HS-5 (cell line): ENCODE results near the gene MACROD2.

ENCODE experiments used
- DNase-seq: peaks from one replicate; pipeline ENCODE4 v3.0.0-alpha.2; 2012; ENCODE audit warnings: low read depth

MACROD2 gene

DNA sequence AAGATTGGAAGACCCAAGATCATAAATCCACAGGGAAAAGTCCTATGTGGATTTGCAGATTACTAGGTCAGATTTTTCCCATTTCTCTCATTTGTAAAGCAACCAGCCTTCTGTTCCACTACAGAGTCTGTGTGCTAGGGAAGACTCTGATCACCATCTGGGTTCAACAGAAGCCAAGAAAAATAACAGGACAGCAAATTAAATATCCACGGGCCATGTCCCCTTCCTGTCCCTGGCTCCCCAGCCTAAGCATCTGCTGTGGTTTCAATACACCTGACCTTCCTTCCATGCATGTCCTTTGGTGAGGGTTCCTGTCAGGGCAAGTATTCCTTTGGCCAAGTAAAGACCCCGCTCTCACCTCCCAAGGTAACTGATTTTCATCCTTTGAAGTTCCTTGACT, 2019.1 kb downstream of the MACROD2 start:
- DNase-seq, result no peak

GRCh38 chr20:16017656-16018055, 2022.3 kb downstream of the MACROD2 start:
- no peak for DNase-seq

DNA sequence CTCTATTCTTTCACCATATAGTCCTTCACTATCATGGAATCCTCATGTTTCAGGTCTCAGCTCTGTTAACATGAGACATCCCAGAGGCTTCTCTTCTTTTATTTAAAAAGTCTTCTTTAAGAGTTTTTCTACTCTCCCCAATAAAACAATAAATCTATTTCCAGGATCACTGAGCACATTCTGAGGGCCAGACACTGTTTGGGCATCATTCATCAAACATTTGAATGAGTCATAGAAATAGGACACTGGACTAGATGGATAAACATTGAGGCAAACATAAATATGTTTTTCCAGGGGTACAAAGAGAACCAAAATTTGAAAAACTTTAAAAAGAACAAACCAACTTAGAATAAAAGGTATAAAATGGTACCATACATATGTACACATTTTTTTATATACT, 2023.6 kb downstream of the MACROD2 start:
- no peak for DNase-seq

DNA sequence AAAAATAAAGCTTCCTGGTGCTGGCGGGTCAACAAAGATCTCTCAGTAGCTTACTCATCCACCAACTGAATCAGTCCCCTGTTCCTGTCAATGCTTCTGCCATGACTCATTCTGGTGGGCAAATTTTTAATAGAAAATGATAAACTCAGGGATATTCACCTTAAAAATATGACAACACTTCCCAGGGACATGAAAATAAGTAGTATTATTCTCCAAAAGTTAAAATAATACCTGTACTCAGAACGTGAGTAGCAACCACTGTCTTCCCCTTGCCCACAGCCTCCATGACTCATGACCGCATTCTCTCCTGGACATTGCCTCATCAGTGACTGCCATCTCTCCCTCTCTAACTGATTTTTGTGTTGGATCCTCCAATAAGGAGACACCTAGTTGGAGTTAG, 2025.7 kb downstream of the MACROD2 start:
- DNase-seq, result peak; percentile 86

GRCh38 chr20:16025084-16025483, 2029.8 kb downstream of the MACROD2 start:
- no peak for DNase-seq

- no peak for DNase-seq
Measured at GRCh38 chr20:16027686-16028085, 2032.4 kb downstream of the MACROD2 start.

DNA sequence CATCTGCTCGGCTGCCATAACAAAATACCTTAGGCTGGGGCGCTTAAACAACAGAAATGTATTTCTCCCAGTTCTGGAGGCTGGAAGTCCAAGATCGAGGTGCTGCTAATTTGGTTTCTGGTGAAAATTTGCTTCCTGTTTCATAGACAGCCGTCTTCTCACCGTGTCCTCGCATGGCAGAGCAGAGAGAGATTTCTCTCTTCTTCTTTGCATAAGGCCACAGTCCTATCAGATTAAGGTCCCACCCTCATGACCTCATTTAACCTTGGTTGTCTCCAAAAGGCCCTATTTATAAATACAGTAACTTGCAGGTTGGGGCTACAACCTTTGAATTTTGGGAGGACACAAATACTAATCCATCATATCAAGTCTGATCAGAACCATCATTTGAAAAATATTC, 2033.6 kb downstream of the MACROD2 start:
- DNase-seq, result no peak

DNA sequence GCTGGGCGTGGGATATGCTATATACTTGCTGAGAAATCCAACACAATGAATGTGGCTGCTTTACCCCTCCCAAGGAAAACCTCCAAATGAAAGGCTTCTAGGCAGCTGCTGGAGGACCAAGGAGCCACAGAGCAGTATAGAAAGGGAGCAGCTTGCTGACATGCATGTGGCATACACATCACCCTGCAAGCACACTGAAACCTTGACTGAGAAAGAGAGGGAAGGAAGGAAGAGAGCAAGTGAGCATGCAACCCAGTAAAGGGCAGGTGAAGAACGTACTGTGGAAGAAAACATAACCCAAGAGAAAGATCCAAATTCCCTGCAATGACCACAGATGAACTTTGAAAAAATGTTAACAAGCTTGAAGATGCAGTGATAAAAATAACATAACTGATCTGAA, 2034.9 kb downstream of the MACROD2 start:
- no peak for DNase-seq

DNA sequence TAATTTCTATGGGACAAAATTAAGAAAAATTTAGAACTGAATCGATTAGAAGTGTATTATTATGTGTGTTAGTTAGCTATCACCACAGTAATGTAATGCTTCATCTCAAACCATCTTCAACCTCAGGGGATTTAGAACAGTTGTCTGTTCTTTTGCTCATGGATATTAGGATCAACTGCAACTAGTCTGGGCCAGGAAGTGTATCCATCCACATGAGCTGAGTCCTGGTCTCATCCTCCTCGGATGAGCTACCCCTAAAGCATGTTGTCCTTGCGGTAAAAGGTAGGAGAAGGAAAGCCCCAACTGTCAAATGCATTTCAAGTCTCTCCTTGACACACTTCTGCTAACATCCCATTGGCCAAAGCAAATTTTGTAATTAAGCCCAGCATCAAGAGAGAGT, 2040.3 kb downstream of the MACROD2 start:
- DNase-seq, result no peak

DNA sequence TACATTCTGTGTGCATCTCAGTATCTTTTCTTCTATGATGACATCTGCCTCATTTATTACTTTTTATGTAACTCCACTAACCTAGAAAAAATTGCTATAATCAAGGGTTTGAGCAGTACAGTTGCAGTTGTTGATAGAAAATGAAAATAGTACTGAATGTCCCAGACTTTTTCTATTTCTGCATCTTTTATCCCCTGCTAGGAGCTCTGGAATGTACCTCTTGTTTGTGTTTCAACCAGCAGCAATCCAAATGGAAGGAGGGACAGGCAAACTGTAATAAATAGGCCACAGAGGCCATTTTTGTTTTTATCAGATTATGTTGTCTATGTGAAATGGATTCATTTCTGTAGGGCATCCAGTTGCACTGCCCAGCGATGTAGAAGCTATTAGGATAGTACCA, 2041.0 kb downstream of the MACROD2 start:
- DNase-seq, result no peak

DNA sequence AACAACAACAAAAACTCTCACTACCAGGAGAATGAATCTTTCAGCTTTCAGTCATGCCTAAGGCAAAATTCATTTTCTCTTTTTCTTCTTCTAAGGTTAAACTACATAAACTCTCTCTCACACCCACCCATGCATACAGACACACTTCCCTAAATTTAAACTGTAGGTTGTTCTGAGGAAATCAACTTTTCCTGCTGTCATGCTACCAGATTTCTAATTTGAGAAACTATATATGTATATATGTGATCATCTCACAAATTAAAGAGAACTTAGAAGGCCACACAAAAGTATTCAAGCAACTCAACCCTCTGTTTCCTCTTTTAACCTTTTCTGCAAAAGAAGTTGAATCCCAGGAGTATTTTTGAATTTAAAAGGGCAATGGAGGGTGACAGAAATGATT, 2045.4 kb downstream of the MACROD2 start:
- no peak for DNase-seq

- DNase-seq, result no peak
Measured at GRCh38 chr20:16042731-16043130, 2047.4 kb downstream of the MACROD2 start.

DNA sequence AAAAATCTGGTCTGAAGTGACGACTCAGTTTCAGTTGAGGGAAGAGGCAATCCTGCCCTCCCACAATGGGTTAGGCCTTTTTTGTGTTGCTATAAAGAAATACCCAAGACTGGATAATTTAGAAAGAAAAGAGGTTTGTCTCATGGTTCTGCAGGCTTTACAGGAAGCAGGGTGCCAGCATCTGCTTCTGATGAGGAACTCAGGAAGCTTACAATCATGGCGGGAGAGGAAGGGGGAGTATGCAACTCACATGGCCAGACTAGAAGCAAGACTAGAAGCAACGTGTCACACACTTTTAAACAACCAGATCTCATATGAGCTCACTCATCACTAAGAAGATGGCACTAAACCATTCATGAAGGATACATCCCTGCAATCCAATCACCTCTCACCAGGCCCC, 2048.6 kb downstream of the MACROD2 start:
- no peak for DNase-seq

DNA sequence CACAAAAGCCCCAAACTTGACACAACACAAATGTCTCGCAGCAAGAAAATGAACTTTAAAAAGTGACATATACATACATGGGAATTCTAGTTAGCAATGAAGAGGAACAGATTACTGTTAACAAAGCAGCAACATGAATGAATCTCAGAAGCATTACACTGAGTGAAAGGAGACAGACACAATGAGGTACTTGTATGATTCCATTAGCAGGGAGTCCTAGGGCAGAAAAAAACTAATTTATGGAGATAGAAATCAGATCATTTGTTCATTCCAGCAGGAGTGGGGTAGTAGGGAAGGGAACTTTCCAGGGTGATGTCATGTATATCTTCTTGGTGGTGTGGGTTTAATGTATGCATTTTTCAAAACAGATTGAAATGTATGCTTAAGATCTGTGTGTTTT, 2053.6 kb downstream of the MACROD2 start:
- DNase-seq, result no peak

DNA sequence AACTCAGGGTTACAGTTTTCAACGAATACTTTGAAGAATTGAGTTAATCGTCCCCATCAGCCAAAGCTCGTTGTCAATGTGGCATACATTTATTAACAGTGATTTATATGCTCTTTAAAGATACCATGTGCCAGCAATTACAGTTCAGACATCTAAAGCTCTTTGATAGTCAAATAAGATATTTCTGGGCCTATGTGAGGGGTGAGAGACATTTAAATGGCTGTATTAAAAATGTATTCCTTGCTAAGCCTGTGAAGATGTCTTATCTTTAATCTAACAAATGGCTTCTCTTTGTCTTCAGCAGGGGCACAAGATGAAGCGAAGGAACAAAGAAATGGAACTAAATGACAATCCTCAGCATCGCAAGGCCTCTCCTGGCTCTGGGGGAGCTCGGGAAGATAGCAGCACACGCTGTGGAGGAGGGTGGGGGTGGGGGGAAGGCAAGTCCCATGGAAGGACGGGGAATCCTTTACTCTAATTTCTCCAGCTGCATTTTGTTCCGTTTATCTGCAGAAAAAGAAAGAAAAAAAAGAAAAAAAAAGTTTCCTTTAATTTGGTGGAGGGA, 2054.3 kb downstream of the MACROD2 start:
- DNase-seq, result no peak

DNA sequence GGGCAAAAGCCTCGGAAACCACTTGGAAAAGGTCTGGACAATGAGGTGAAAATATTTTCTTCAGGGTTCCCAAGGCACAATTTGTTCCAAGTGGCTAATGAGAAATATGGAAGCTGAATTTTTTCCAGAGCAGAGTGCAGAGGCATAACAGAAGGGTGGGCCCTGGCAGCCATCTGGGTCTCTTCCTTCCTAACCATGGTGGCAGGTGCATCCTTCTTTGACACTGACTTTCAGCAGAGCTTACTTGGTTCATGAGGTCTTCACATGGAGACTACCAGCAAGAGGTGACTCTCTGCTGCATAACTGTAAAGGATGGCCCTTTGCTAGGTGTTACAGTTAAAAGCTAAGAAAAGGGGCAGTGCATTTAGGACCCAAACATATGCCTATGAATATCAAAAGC, 2055.1 kb downstream of the MACROD2 start:
- no peak for DNase-seq

GRCh38 chr20:16051968-16052367, 2056.7 kb downstream of the MACROD2 start:
- no peak for DNase-seq

DNA sequence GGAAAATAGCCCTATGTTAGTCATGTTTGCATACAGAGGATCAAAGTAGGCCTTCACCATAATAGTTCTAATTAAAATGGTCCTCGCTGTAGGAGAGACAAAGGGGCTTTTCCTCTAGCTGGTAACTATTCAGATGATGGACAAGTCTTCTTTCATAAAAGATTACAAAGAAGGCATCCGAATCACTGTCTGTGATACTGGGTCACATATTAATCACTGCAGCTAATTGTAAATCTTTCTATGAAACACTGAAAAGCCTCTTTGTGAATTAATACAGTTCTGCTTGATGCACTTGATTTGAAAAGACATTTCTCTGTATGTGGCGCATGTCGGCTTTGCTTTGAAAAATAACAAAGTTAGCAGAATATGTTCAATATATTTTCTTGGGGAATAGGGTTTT, 2057.1 kb downstream of the MACROD2 start:
- no peak for DNase-seq

- DNase-seq, result no peak
Measured at GRCh38 chr20:16054985-16055384, 2059.7 kb downstream of the MACROD2 start.

DNA sequence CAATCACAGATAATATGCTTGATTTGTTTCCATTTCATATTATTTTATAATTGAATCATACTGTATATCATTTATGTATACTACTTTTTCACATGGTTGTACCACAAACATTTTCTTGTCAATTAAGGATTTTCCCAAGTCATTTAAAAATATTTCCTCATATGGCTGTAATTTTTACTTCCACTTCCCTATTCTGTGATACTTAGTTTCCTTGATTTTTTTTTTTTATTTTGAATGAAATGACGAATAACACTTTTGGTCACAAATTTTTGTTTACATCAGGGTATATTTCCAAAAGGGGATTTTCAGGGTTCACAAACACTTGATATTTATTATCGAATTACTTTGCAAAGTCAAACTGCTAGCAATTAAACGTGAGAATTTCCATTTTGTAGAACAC, 2062.3 kb downstream of the MACROD2 start:
- DNase-seq, result no peak

DNA sequence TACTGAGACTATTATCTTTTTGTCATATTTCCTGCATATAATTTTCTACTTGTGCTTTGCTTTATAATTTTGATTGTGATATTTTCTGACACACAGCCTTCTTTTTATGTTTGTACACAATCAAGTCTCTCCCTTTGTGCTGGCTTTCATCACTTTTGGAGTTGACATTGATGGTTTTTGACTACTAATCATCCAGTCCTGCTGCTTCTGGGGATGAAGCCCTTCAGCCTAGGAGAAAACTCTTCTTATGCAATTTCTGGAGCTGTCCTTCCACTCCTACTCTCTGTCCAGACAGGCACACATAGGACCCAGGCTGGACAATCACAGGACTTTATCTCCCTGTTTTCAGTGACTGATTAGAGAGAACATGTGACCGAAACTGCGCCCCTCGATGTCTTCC, 2063.0 kb downstream of the MACROD2 start:
- DNase-seq, result no peak

GRCh38 chr20:16059841-16060240, 2064.5 kb downstream of the MACROD2 start:
- DNase-seq, result no peak

- no peak for DNase-seq
Measured at GRCh38 chr20:16061351-16061750, 2066.0 kb downstream of the MACROD2 start.

- DNase-seq, result peak; percentile 6
Measured at GRCh38 chr20:16062661-16063581, 2067.6 kb downstream of the MACROD2 start.
